ENCODE data around the gene NOL12. TPM values are rescaled to one million over a fixed set of nuclear protein-coding genes. Genes with fewer than 3 reads are reported as not detected.
A peak's percentile ranks its signal among the peaks of the same experiment; 100 is the strongest.

NOL12 gene
- total and polyA plus RNA-seq, 8 donors, result 16.2 to 26.3 (median 20.3) TPM

DNA sequence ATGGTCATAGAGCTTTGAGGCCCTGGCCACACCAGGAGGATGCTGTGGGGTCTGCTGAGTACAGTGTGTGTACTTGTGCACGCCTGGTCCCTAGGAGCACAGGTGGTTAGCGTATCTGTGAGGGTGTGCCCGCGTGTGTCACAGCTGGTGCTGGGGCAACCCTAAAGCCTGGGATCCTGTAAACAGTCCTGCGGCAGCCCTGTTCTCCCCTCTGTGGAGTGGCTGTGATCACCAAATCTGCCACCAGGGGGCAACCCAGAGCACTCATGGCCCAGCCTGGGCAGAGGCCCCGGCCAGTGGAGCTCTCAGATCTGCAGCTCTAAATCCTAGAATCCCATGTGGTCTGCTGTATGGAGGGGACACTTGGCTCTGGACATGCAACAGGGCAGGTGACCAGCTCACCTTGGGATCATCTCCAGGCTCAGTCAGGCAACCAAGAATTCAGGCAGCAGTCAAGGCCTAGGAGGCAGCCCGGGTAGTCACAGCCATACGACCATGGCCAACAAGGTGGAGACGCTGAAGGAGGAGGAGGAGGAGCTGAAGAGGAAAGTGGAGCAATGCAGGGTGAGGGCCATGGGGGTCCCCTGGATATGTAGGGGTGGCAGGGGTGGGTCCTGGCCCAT, 42.8 kb upstream of the NOL12 start:
- intact Hi-C loops (cut with DNase I), result loop anchor here in 1 of 2 donors (5.0 to 10.0 kb wide), 2 partner anchors 39 to 141 kb away; no protein-coding TSS in a partner anchor

DNA sequence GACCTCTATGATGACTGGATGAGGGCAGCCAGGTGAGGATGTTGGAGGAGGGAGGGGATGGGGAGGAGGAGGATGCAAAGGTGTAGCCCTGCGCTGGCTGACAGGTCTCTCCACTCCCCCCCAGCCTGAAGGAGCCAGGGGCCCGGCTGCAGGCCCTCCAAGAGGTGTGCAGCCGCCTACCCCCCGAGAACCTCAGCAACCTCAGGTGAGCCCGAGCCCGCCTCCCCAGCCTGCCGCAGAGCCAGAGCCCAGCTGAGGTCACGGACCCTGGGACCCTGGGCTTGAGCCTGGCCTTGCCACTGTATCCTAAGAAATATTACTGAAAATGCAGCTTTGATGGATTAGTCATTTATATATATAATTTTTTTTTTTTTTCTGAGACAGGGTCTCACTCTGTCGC, 38.8 kb upstream of the NOL12 start:
- intact Hi-C loops (cut with DNase I), result loop anchor here in 1 of 2 donors (10.0 kb wide), 1 partner anchor 137 kb away; no protein-coding TSS in a partner anchor
- DNase-seq (no peak), ATAC-seq (no peak)
- Histone ChIP-seq H3K27ac (no peak overlapping the region), H3K4me1 (peaks cover 0 to 16% of the 10 kb centered on the region in 2 donors), H3K27me3 (no peaks in the 10 kb centered on the region), H3K9me3 (no peaks in the 10 kb centered on the region), H3K36me3 (peaks cover 0 to 97% of the 10 kb centered on the region in 2 donors), H3K4me3 (no peak overlapping the region)
- TF ChIP-seq, protein P1, sequence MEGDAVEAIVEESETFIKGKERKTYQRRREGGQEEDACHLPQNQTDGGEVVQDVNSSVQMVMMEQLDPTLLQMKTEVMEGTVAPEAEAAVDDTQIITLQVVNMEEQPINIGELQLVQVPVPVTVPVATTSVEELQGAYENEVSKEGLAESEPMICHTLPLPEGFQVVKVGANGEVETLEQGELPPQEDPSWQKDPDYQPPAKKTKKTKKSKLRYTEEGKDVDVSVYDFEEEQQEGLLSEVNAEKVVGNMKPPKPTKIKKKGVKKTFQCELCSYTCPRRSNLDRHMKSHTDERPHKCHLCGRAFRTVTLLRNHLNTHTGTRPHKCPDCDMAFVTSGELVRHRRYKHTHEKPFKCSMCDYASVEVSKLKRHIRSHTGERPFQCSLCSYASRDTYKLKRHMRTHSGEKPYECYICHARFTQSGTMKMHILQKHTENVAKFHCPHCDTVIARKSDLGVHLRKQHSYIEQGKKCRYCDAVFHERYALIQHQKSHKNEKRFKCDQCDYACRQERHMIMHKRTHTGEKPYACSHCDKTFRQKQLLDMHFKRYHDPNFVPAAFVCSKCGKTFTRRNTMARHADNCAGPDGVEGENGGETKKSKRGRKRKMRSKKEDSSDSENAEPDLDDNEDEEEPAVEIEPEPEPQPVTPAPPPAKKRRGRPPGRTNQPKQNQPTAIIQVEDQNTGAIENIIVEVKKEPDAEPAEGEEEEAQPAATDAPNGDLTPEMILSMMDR (IDR thresholded peaks at IDR 0.05), result no peak

More for the DNA sequence above, 42.8 kb upstream of the NOL12 start:
- H3K4me3 ChIP-seq, result no peak overlapping the region
- H3K4me1 ChIP-seq, result peaks cover 4 to 52% of the 10 kb centered on the region in 2 donors
- peaks cover 0 to 68% of the 10 kb centered on the region in 2 donors for H3K36me3 ChIP-seq
- DNase-seq (peak; percentile 67 to 95 (median 82)), ATAC-seq (peak; percentile 88)
- H3K27ac ChIP-seq, result no peak overlapping the region
- no peaks in the 10 kb centered on the region for H3K9me3 ChIP-seq
- no peaks in the 10 kb centered on the region for H3K27me3 ChIP-seq
- TF ChIP-seq, protein P1 (IDR thresholded peaks at IDR 0.05), result peak; percentile 87 to 98

DNA sequence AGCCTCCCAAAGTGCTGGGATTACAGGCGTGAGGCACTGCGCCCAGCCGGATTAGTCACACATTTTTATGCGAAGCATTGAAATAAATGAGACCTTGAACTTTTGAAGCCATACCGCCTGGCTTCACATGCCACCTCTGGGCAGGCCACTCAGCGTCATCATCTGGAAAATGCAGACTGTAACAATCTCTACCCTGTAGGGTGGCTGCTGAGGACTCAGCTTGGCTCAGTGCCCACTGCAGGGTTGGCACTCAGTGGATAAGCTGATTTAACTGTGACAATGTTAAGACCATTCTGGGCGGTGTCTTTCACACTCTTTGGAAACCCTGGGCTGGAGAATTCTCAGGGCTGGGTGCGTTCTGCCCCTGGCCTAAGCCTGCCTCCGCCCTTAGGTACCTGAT, 38.2 kb upstream of the NOL12 start:
- DNase-seq (no peak), ATAC-seq (no peak)
- no peaks in the 10 kb centered on the region for H3K27me3 ChIP-seq
- no peak overlapping the region for H3K27ac ChIP-seq
- H3K9me3 ChIP-seq, result no peaks in the 10 kb centered on the region
- peaks cover 0 to 97% of the 10 kb centered on the region in 2 donors for H3K36me3 ChIP-seq
- peaks cover 0 to 10% of the 10 kb centered on the region in 2 donors for H3K4me1 ChIP-seq
- intact Hi-C loops (cut with DNase I), result loop anchor here in 1 of 2 donors (10.0 kb wide), 1 partner anchor 137 kb away; no protein-coding TSS in a partner anchor
- H3K4me3 ChIP-seq, result no peak overlapping the region
- TF ChIP-seq, protein P1 (IDR thresholded peaks at IDR 0.05), result no peak

DNA sequence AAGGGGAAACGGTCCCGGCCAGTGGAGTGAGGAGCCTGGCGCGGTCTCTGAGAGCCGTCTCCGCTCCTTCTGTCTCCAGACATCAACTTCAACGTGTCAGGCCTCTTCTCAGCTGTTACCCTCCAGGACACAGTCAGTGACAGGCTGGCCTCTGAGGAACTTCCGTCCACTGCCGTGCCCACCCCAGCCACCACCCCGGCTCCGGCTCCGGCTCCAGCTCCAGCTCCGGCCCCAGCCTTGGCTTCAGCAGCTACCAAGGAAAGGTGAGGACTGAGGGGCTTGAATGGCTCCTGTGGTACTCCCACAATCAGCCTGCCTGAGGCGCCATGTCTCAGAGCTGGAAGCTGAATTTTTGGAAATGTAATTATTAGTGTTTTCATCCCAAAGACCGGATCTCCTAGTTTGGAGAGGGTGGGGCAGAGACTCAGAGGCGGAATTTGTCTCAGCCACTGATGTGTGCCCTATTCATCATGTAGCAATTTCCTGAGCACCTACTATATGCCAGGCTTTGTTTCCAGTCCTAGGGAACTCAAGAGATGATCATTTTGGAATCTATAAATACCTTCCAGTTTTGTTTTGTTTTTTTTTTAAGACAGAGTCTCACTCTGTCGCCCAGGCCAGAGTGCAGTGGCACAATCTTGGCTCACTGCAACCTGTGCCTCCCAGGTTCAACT, 35.5 kb upstream of the NOL12 start:
- Histone ChIP-seq H3K9me3 (no peaks in the 10 kb centered on the region), H3K36me3 (peaks cover 0 to 94% of the 10 kb centered on the region in 2 donors)

More for the DNA sequence above, 35.5 kb upstream of the NOL12 start:
- Histone ChIP-seq H3K27me3 (no peaks in the 10 kb centered on the region), H3K27ac (no peak overlapping the region), H3K4me1 (no peaks in the 10 kb centered on the region), H3K4me3 (no peak overlapping the region)
- TF ChIP-seq, protein P1 (IDR thresholded peaks at IDR 0.05), result no peak
- DNase-seq (no peak), ATAC-seq (no peak)
- intact Hi-C loops (cut with DNase I), result no loop called here
